Adrenal gland (tissue), 5 donors: ENCODE measurements around the gene ZNF26.

Experiments
- POLR2A ChIP-seq, 2 donors: fragments of 450-650 bp; IDR thresholded peaks; one replicate each; pipeline ENCODE4 v1.6.1; 2017; ENCODE audit warnings: antibody characterized with exemption in 2 of 2, mild to moderate bottlenecking in 2 of 2, moderate library complexity in 1 of 2
- TF ChIP-seq, protein P1 (sequence below), 6 experiments: fragments of 450-650 bp in 4 of 6; fragments of 200-600 bp in 2 of 6; sonication (generic) in 1 of 6; IDR thresholded peaks; 1 replicate in 5 of 6; 2 replicates in 1 of 6; pipeline versions ENCODE4 v1.5.1 to v1.8.0; 2016 to 2021; ENCODE audit warnings: antibody characterized with exemption in 6 of 6, mild to moderate bottlenecking in 2 of 6, moderate library complexity in 1 of 6
- donor health status: DM: no; HTN: no; CAD: no.

GRCh38 chr12:132954471-132955048 lies 31.6 kb upstream of the ZNF26 start:
- no peak for TF ChIP-seq POLR2A (IDR thresholded peaks at IDR 0.05)
- TF ChIP-seq, protein P1, sequence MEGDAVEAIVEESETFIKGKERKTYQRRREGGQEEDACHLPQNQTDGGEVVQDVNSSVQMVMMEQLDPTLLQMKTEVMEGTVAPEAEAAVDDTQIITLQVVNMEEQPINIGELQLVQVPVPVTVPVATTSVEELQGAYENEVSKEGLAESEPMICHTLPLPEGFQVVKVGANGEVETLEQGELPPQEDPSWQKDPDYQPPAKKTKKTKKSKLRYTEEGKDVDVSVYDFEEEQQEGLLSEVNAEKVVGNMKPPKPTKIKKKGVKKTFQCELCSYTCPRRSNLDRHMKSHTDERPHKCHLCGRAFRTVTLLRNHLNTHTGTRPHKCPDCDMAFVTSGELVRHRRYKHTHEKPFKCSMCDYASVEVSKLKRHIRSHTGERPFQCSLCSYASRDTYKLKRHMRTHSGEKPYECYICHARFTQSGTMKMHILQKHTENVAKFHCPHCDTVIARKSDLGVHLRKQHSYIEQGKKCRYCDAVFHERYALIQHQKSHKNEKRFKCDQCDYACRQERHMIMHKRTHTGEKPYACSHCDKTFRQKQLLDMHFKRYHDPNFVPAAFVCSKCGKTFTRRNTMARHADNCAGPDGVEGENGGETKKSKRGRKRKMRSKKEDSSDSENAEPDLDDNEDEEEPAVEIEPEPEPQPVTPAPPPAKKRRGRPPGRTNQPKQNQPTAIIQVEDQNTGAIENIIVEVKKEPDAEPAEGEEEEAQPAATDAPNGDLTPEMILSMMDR (IDR thresholded peaks at IDR 0.05) = no peak
